DOHH2 (cell line): ENCODE measurements around the gene CD79B.

Experiments used
- CTCF ChIP-seq: fragments of 200-600 bp; sonication (generic); IDR thresholded peaks from one replicate; pipeline ENCODE4 v1.5.1; 2014; ENCODE audit warnings: antibody characterized with exemption, mild to moderate bottlenecking, low read depth, low read length; ENCODE audit not compliant: poor library complexity, severe bottlenecking
- EZH2phosphoT487 ChIP-seq: fragments of 200-600 bp; sonication (generic); IDR thresholded peaks from 2 replicates; pipeline ENCODE4 v1.6.1; 2017; ENCODE audit warnings: borderline replicate concordance, mild to moderate bottlenecking, antibody characterized with exemption, low read length, moderate library complexity, mixed read lengths

- no peak for TF ChIP-seq EZH2phosphoT487
- no peak for TF ChIP-seq CTCF
These were observed 46.4 kb upstream of the CD79B start for GRCh38 chr17:63978272-63979200.
